IMR-90 (cell line): Measurements from ENCODE around the gene KCNV2.

Source experiments
- BHLHE40 ChIP-seq: fragments of 150-350 bp; IDR thresholded peaks from 2 replicates; pipeline ENCODE4 v1.6.1; 2016; ENCODE audit warnings: mild to moderate bottlenecking, low read depth, low read length
- CTCF ChIP-seq: conservative IDR thresholded peaks from 2 replicates; pipeline ENCODE4 v1.5.1; 2012; ENCODE audit warnings: mild to moderate bottlenecking, low read depth, low read length, improper control_type of control experiment
- ELK1 ChIP-seq: fragments of 150-350 bp; IDR thresholded peaks from 2 replicates; pipeline ENCODE4 v1.6.1; 2016; ENCODE audit warnings: low read depth, mild to moderate bottlenecking, low read length, moderate library complexity, borderline replicate concordance
- FOS ChIP-seq: fragments of 150-350 bp; IDR thresholded peaks from 2 replicates; pipeline ENCODE4 v1.6.1; 2016; ENCODE audit warnings: low read depth, low read length
- MXI1 ChIP-seq: IDR thresholded peaks from 2 replicates; pipeline ENCODE4 v1.6.1; 2012; ENCODE audit warnings: low read depth, mild to moderate bottlenecking, low read length, moderate library complexity, borderline replicate concordance
- POLR2A ChIP-seq: IDR thresholded peaks from 2 replicates; pipeline ENCODE4 v1.6.1; 2012; ENCODE audit warnings: mild to moderate bottlenecking, low read depth, low read length
- RAD21 ChIP-seq: IDR thresholded peaks from 2 replicates; pipeline ENCODE4 v1.6.1; 2012; ENCODE audit warnings: low read length, improper control_type of control experiment
- RFX5 ChIP-seq: IDR thresholded peaks from 2 replicates; pipeline ENCODE4 v1.8.0; 2012; ENCODE audit warnings: low read depth, mild to moderate bottlenecking, low read length, moderate library complexity
- SMC3 ChIP-seq: fragments of 150-350 bp; IDR thresholded peaks from 2 replicates; pipeline ENCODE4 v1.6.1; 2016; ENCODE audit warnings: low read depth, mild to moderate bottlenecking, antibody characterized with exemption, low read length, moderate library complexity

GRCh38 chr9:2686911-2687310 is 30.4 kb upstream of the KCNV2 start:
- TF ChIP-seq CTCF (no peak), RFX5 (no peak), SMC3 (no peak), POLR2A (no peak), MXI1 (no peak), BHLHE40 (no peak), RAD21 (no peak), ELK1 (no peak), FOS (no peak)
